ENCODE data around the gene ARHGEF40.

ARHGEF40 gene

GRCh38 chr14:21070610-21071224, 613 bp downstream of the ARHGEF40 start:
- peak overlapping the region; percentile 82 for H3K4me3 ChIP-seq (ENCODE audit: low read depth, low read length)
- TF ChIP-seq, protein P1, sequence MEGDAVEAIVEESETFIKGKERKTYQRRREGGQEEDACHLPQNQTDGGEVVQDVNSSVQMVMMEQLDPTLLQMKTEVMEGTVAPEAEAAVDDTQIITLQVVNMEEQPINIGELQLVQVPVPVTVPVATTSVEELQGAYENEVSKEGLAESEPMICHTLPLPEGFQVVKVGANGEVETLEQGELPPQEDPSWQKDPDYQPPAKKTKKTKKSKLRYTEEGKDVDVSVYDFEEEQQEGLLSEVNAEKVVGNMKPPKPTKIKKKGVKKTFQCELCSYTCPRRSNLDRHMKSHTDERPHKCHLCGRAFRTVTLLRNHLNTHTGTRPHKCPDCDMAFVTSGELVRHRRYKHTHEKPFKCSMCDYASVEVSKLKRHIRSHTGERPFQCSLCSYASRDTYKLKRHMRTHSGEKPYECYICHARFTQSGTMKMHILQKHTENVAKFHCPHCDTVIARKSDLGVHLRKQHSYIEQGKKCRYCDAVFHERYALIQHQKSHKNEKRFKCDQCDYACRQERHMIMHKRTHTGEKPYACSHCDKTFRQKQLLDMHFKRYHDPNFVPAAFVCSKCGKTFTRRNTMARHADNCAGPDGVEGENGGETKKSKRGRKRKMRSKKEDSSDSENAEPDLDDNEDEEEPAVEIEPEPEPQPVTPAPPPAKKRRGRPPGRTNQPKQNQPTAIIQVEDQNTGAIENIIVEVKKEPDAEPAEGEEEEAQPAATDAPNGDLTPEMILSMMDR (IDR thresholded peaks at IDR 0.05; ENCODE audit: low read depth, low read length), result no peak

DNA sequence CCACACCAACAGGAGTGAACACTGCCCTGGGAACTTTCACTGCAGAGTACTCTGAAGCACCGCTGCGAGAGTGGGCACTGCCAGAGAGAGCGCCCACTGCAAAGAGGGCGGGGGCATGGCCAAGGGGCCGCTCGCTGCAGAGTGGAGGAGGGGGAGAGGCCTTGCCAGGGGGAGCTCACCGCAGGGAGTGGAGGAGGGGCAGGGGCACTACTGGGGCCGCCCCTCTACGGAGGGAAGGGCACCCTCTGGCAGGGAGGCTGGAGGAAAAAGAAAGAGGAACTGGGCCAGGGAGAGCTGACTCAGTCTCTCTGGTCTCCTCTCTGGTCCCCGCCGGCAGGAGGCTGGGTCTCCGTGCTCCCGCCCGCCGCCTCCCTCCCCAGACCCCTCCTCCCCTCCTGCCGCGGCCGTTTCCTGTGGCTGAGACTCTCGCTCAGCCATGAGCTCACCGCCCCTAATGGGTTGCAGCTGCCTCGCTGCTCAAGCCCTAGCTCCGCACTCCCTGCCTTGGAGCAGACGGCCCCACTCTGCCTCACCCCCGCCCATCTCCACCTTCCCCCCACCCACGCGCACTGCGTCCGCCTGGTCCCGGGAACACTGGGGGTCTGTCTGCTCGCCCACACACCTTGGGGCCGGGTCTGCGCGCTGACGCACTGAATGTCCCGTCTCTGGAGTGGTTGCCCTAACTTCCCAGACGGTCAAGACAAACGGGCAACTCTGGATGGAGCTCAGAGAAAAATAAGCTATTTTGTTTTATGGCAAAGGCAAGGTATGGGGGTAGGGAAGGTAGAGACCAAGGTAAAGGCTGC, 1.3 kb downstream of the ARHGEF40 start:
- H3K4me3 ChIP-seq (ENCODE audit: low read depth, low read length), result peak overlapping the region; percentile 82
- TF ChIP-seq, protein P1 (IDR thresholded peaks at IDR 0.05; ENCODE audit: low read depth, low read length), result no peak

- TF ChIP-seq, protein P1 (IDR thresholded peaks at IDR 0.05; ENCODE audit: low read depth, low read length), result 0 out of 2 replicates have a peak, but pooled peaks have one; percentile 17
Measured at GRCh38 chr14:21072031-21072473, 1.9 kb downstream of the ARHGEF40 start.

GRCh38 chr14:21072781-21073339, 2.8 kb downstream of the ARHGEF40 start:
- no peak overlapping the region for H3K4me3 ChIP-seq (ENCODE audit: low read depth, low read length)
- TF ChIP-seq, protein P1 (IDR thresholded peaks at IDR 0.05; ENCODE audit: low read depth, low read length), result no peak

More at GRCh38 chr14:21072031-21072473, 1.9 kb downstream of the ARHGEF40 start:
- peak overlapping the region; percentile 82 for H3K4me3 ChIP-seq (ENCODE audit: low read depth, low read length)

DNA sequence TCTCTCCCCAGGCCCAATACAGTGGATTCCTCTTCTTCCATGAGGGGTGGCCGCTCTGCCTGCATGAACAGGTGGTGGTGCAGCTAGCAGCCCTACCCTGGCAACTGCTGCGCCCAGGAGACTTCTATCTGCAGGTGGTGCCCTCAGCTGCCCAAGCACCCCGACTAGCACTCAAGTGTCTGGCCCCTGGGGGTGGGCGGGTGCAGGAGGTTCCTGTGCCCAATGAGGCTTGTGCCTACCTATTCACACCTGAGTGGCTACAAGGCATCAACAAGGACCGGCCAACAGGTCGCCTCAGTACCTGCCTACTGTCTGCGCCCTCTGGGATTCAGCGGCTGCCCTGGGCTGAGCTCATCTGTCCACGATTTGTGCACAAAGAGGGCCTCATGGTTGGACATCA, 3.8 kb downstream of the ARHGEF40 start:
- no peak overlapping the region for H3K4me3 ChIP-seq (ENCODE audit: low read depth, low read length)

DNA sequence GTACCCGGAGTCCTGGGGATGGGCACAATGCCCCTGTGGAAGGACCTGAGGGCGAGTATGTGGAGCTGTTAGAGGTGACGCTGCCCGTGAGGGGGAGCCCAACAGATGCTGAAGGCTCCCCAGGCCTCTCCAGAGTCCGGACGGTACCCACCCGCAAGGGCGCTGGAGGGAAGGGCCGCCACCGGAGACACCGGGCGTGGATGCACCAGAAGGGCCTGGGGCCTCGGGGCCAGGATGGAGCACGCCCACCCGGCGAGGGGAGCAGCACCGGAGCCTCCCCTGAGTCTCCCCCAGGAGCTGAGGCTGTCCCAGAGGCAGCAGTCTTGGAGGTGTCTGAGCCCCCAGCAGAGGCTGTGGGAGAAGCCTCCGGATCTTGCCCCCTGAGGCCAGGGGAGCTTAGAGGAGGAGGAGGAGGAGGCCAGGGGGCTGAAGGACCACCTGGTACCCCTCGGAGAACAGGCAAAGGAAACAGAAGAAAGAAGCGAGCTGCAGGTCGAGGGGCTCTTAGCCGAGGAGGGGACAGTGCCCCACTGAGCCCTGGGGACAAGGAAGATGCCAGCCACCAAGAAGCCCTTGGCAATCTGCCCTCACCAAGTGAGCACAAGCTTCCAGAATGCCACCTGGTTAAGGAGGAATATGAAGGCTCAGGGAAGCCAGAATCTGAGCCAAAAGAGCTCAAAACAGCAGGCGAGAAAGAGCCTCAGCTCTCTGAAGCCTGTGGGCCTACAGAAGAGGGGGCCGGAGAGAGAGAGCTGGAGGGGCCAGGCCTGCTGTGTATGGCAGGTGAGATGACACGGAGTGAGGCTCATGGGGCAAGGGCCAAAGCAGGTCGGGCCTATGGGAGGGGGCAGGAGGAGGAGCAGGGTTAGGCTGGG, 4.5 kb downstream of the ARHGEF40 start:
- TF ChIP-seq, protein P1 (IDR thresholded peaks at IDR 0.05; ENCODE audit: low read depth, low read length), result no peak
- no peak overlapping the region for H3K4me3 ChIP-seq (ENCODE audit: low read depth, low read length)

More for the DNA sequence above, 3.8 kb downstream of the ARHGEF40 start:
- TF ChIP-seq, protein P1 (IDR thresholded peaks at IDR 0.05; ENCODE audit: low read depth, low read length), result no peak
